DND-41 (cell line): ENCODE measurements around the gene TBC1D5.

Source experiments
- ATAC-seq: fragments of 200-7000 bp; cut with Tn5 transposase; 3 replicates; pipeline ENCODE4 v1.9.1; 2021; ENCODE audit warnings: low read depth; ENCODE audit not compliant: insufficient read depth
- DNase-seq: peaks from one replicate; pipeline ENCODE4 v3.0.0-alpha.2; 2020
- H2AFZ ChIP-seq: 2 replicates; pipeline ENCODE4 v1.6.0; 2012; ENCODE audit warnings: low read depth, low read length
- H3K27ac ChIP-seq: 2 replicates; pipeline ENCODE4 v1.5.1; 2012; ENCODE audit warnings: low read length, inconsistent platforms
- H3K27me3 ChIP-seq: fragments of 200-600 bp; sonication (generic); 2 replicates; pipeline ENCODE4 v1.6.0; 2012; ENCODE audit warnings: low read length, mild to moderate bottlenecking, inconsistent platforms; ENCODE audit not compliant: insufficient read depth, poor library complexity
- H3K36me3 ChIP-seq: 2 replicates; pipeline ENCODE4 v1.5.1; 2012; ENCODE audit warnings: low read length, inconsistent platforms; ENCODE audit not compliant: insufficient read depth
- H3K4me1 ChIP-seq: 2 replicates; pipeline ENCODE4 v1.5.1; 2012; ENCODE audit warnings: mild to moderate bottlenecking, low read length; ENCODE audit not compliant: insufficient read depth
- H3K4me2 ChIP-seq: 2 replicates; pipeline ENCODE4 v1.6.0; 2012; ENCODE audit warnings: mild to moderate bottlenecking, moderate library complexity, low read length, inconsistent platforms; ENCODE audit not compliant: insufficient read depth
- H3K4me3 ChIP-seq, 2 experiments: fragments of 200-600 bp in 1 of 2; shearing (Covaris generic) in 1 of 2; 2 replicates each; pipeline ENCODE4 v1.5.1; 2012 to 2016; ENCODE audit warnings: inconsistent platforms in 2 of 2, low read length in 2 of 2, mild to moderate bottlenecking in 2 of 2, low read depth in 1 of 2, moderate library complexity in 1 of 2
- H3K79me2 ChIP-seq: 2 replicates; pipeline ENCODE4 v1.6.0; 2012; ENCODE audit warnings: low read length, inconsistent platforms; ENCODE audit not compliant: insufficient read depth
- H3K9ac ChIP-seq: 2 replicates; pipeline ENCODE4 v1.6.0; 2012; ENCODE audit warnings: low read depth, mild to moderate bottlenecking, inconsistent platforms, low read length, moderate library complexity
- H3K9me3 ChIP-seq: 2 replicates; pipeline ENCODE4 v1.5.1; 2012; ENCODE audit warnings: low read length, moderate library complexity, mild to moderate bottlenecking, inconsistent platforms; ENCODE audit not compliant: insufficient read depth, severe bottlenecking
- H4K20me1 ChIP-seq: 2 replicates; pipeline ENCODE4 v1.6.0; 2012; ENCODE audit warnings: low read length; ENCODE audit not compliant: insufficient read depth
- CTCF ChIP-seq: IDR thresholded peaks from 2 replicates; pipeline ENCODE4 v1.5.1; 2012; ENCODE audit warnings: borderline replicate concordance, low read length, moderate library complexity, mild to moderate bottlenecking; ENCODE audit not compliant: poor library complexity, severe bottlenecking; ENCODE audit errors: extremely low read depth
- EZH2 ChIP-seq: IDR thresholded peaks from 3 replicates; pipeline ENCODE4 v1.6.1; 2012; ENCODE audit warnings: borderline replicate concordance, low read depth, mild to moderate bottlenecking, moderate library complexity, low read length, inconsistent platforms; ENCODE audit not compliant: severe bottlenecking

Gene TBC1D5

GRCh38 chr3:17261627-17262369 is 480.6 kb downstream of the TBC1D5 start:
- no peak overlapping the region for H3K4me2 ChIP-seq
- DNase-seq: no peak
- TF ChIP-seq CTCF (no peak), EZH2 (no peak)
- no peaks in the 10 kb centered on the region for H4K20me1 ChIP-seq
- H3K4me3 ChIP-seq: no peak overlapping the region
- no peaks in the 10 kb centered on the region for H3K36me3 ChIP-seq
- no peaks in the 10 kb centered on the region for H3K79me2 ChIP-seq
- no peaks in the 10 kb centered on the region for H3K4me1 ChIP-seq
- no peak for ATAC-seq
- no peaks in the 10 kb centered on the region for H3K27me3 ChIP-seq
- H3K9me3 ChIP-seq: no peaks in the 10 kb centered on the region
- no peak overlapping the region for H3K27ac ChIP-seq
- no peak overlapping the region for H2AFZ ChIP-seq
- H3K9ac ChIP-seq: no peak overlapping the region

GRCh38 chr3:17260257-17260656 is 482.2 kb downstream of the TBC1D5 start:
- Histone ChIP-seq H3K27me3 (no peaks in the 10 kb centered on the region), H3K4me2 (no peak overlapping the region), H3K27ac (no peak overlapping the region), H3K36me3 (no peaks in the 10 kb centered on the region), H3K9me3 (no peaks in the 10 kb centered on the region), H3K9ac (no peak overlapping the region), H3K4me1 (no peaks in the 10 kb centered on the region), H4K20me1 (no peaks in the 10 kb centered on the region), H2AFZ (no peak overlapping the region), H3K79me2 (no peaks in the 10 kb centered on the region), H3K4me3 (no peak overlapping the region)
- ATAC-seq (no peak), DNase-seq (no peak)
- no peak for TF ChIP-seq EZH2
- TF ChIP-seq CTCF: no peak

GRCh38 chr3:17259685-17260084 is 482.7 kb downstream of the TBC1D5 start:
- Histone ChIP-seq H3K79me2 (no peaks in the 10 kb centered on the region), H3K9ac (no peak overlapping the region), H3K4me2 (no peak overlapping the region), H3K36me3 (no peaks in the 10 kb centered on the region), H3K4me1 (no peaks in the 10 kb centered on the region), H4K20me1 (no peaks in the 10 kb centered on the region), H3K4me3 (no peak overlapping the region), H3K27me3 (no peaks in the 10 kb centered on the region), H3K9me3 (no peaks in the 10 kb centered on the region), H2AFZ (no peak overlapping the region), H3K27ac (no peak overlapping the region)
- no peak for ATAC-seq
- TF ChIP-seq CTCF: no peak
- no peak for TF ChIP-seq EZH2
- DNase-seq: no peak
